Measurements from ENCODE around the gene SHPK.

Gene SHPK

GRCh38 chr17:3622977-3623594 is 13.0 kb downstream of the SHPK start:
- peaks cover 32 to 75% of the 10 kb centered on the region in 2 donors for H3K36me3 ChIP-seq (replicated peaks in 1 of 2; ENCODE audit: control insufficient read depth in 2 of 2, insufficient read depth in 2 of 2, low read length in 2 of 2)
- no peak overlapping the region for H2AFZ ChIP-seq (ENCODE audit: low read length)
- H2BK120ac ChIP-seq (ENCODE audit: low read depth, low read length) = no peak overlapping the region
- no peak for DNase-seq (ENCODE audit: low spot score)
- peak overlapping the region; percentile 30 for H3K9ac ChIP-seq (ENCODE audit: low read depth, low read length, poor library complexity)
- H4K91ac ChIP-seq (ENCODE audit: low read depth, low read length, poor library complexity) = no peak overlapping the region
- H3K14ac ChIP-seq (ENCODE audit: low read length) = no peak overlapping the region
- H3K4ac ChIP-seq (ENCODE audit: low read length) = no peak overlapping the region
- peak overlapping the region; percentile 31 for H3K23ac ChIP-seq (ENCODE audit: low read depth, low read length, poor library complexity)
- no peak overlapping the region for H2BK15ac ChIP-seq (ENCODE audit: low read length)
- H2BK5ac ChIP-seq (ENCODE audit: low read length) = no peak overlapping the region
- H2BK12ac ChIP-seq (ENCODE audit: low read length) = no peak overlapping the region
- H4K8ac ChIP-seq (ENCODE audit: low read depth, low read length) = no peak overlapping the region
- H3K4me3 ChIP-seq (ENCODE audit: low read length in 2 of 2) = no peak overlapping the region
- no CpG with 5 or more reads among the region's 16 CpGs for WGBS, 2 donors (ENCODE audit: extremely low coverage in 2 of 2, insufficient read length in 2 of 2, insufficient replicate concordance in 1 of 2)
- H3K4me2 ChIP-seq (ENCODE audit: insufficient read depth, low read length, poor library complexity, severe bottlenecking) = no peak overlapping the region
- H3K79me1 ChIP-seq (ENCODE audit: low read depth, low read length) = no peaks in the 10 kb centered on the region
- no peak overlapping the region for H3K27ac ChIP-seq (replicated peaks; ENCODE audit: low read length)
- no peak overlapping the region for H3K18ac ChIP-seq (ENCODE audit: low read length)
- peaks cover 0 to 7% of the 10 kb centered on the region in 2 donors for H3K9me3 ChIP-seq (replicated peaks in 1 of 2; ENCODE audit: control insufficient read depth in 2 of 2, insufficient read depth in 1 of 2, low read depth in 1 of 2, low read length in 2 of 2)
- H2AK5ac ChIP-seq (ENCODE audit: low read depth, low read length) = no peak overlapping the region
- no peaks in the 10 kb centered on the region for H3K4me1 ChIP-seq (ENCODE audit: control insufficient read depth in 2 of 2, insufficient read depth in 1 of 2, low read depth in 1 of 2, low read length in 2 of 2)
- H3K27me3 ChIP-seq (ENCODE audit: control insufficient read depth in 3 of 3, insufficient read depth in 3 of 3, low read depth in 1 of 3, low read length in 3 of 3) = no peaks in the 10 kb centered on the region

GRCh38 chr17:3621146-3621720 is 14.8 kb downstream of the SHPK start:
- no CpG with 5 or more reads among the region's 8 CpGs for WGBS, 2 donors (ENCODE audit: extremely low coverage in 2 of 2, insufficient read length in 2 of 2, insufficient replicate concordance in 1 of 2)
- Histone ChIP-seq H3K36me3 (replicated peaks in 1 of 2; ENCODE audit: control insufficient read depth in 2 of 2, insufficient read depth in 2 of 2, low read length in 2 of 2) (peaks cover 37 to 76% of the 10 kb centered on the region in 2 donors), H3K9ac (ENCODE audit: low read depth, low read length, poor library complexity) (no peak overlapping the region), H3K14ac (ENCODE audit: low read length) (no peak overlapping the region), H3K18ac (ENCODE audit: low read length) (no peak overlapping the region), H3K27ac (replicated peaks; ENCODE audit: low read length) (no peak overlapping the region), H4K8ac (ENCODE audit: low read depth, low read length) (no peak overlapping the region), H3K23ac (ENCODE audit: low read depth, low read length, poor library complexity) (no peak overlapping the region), H3K4me2 (ENCODE audit: insufficient read depth, low read length, poor library complexity, severe bottlenecking) (no peak overlapping the region), H3K4me3 (ENCODE audit: low read length in 2 of 2) (no peak overlapping the region), H2BK12ac (ENCODE audit: low read length) (no peak overlapping the region), H3K79me1 (ENCODE audit: low read depth, low read length) (no peaks in the 10 kb centered on the region), H2BK120ac (ENCODE audit: low read depth, low read length) (no peak overlapping the region), H2BK15ac (ENCODE audit: low read length) (no peak overlapping the region), H3K27me3 (ENCODE audit: control insufficient read depth in 3 of 3, insufficient read depth in 3 of 3, low read depth in 1 of 3, low read length in 3 of 3) (no peaks in the 10 kb centered on the region), H2AK5ac (ENCODE audit: low read depth, low read length) (no peak overlapping the region), H3K9me3 (replicated peaks in 1 of 2; ENCODE audit: control insufficient read depth in 2 of 2, insufficient read depth in 1 of 2, low read depth in 1 of 2, low read length in 2 of 2) (peaks cover 4 to 16% of the 10 kb centered on the region in 2 donors), H3K4me1 (ENCODE audit: control insufficient read depth in 2 of 2, insufficient read depth in 1 of 2, low read depth in 1 of 2, low read length in 2 of 2) (no peaks in the 10 kb centered on the region), H2AFZ (ENCODE audit: low read length) (no peak overlapping the region), H4K91ac (ENCODE audit: low read depth, low read length, poor library complexity) (no peak overlapping the region), H3K4ac (ENCODE audit: low read length) (no peak overlapping the region), H2BK5ac (ENCODE audit: low read length) (no peak overlapping the region)
- no peak for DNase-seq (ENCODE audit: low spot score)

- Histone ChIP-seq H2AFZ (ENCODE audit: low read length) (no peak overlapping the region), H3K36me3 (replicated peaks in 1 of 2; ENCODE audit: control insufficient read depth in 2 of 2, insufficient read depth in 2 of 2, low read length in 2 of 2) (peaks cover 28 to 79% of the 10 kb centered on the region in 2 donors), H2BK15ac (ENCODE audit: low read length) (no peak overlapping the region), H3K4me2 (ENCODE audit: insufficient read depth, low read length, poor library complexity, severe bottlenecking) (no peak overlapping the region), H3K9me3 (replicated peaks in 1 of 2; ENCODE audit: control insufficient read depth in 2 of 2, insufficient read depth in 1 of 2, low read depth in 1 of 2, low read length in 2 of 2) (peaks cover 5 to 16% of the 10 kb centered on the region in 2 donors), H3K14ac (ENCODE audit: low read length) (no peak overlapping the region), H3K23ac (ENCODE audit: low read depth, low read length, poor library complexity) (no peak overlapping the region), H3K4me3 (ENCODE audit: low read length in 2 of 2) (peak overlapping the region in 1 of 2 donors; percentile 5), H2BK120ac (ENCODE audit: low read depth, low read length) (no peak overlapping the region), H3K27ac (replicated peaks; ENCODE audit: low read length) (no peak overlapping the region), H3K4ac (ENCODE audit: low read length) (no peak overlapping the region), H3K18ac (ENCODE audit: low read length) (no peak overlapping the region), H3K4me1 (ENCODE audit: control insufficient read depth in 2 of 2, insufficient read depth in 1 of 2, low read depth in 1 of 2, low read length in 2 of 2) (no peaks in the 10 kb centered on the region), H2BK12ac (ENCODE audit: low read length) (no peak overlapping the region), H2AK5ac (ENCODE audit: low read depth, low read length) (no peak overlapping the region), H3K79me1 (ENCODE audit: low read depth, low read length) (peaks cover 3% of the 10 kb centered on the region), H3K9ac (ENCODE audit: low read depth, low read length, poor library complexity) (no peak overlapping the region), H4K8ac (ENCODE audit: low read depth, low read length) (no peak overlapping the region), H4K91ac (ENCODE audit: low read depth, low read length, poor library complexity) (no peak overlapping the region), H2BK5ac (ENCODE audit: low read length) (no peak overlapping the region), H3K27me3 (ENCODE audit: control insufficient read depth in 3 of 3, insufficient read depth in 3 of 3, low read depth in 1 of 3, low read length in 3 of 3) (no peaks in the 10 kb centered on the region)
- no peak for DNase-seq (ENCODE audit: low spot score)
- WGBS, 2 donors (ENCODE audit: extremely low coverage in 2 of 2, insufficient read length in 2 of 2, insufficient replicate concordance in 1 of 2) = no CpG with 5 or more reads among the region's 18 CpGs
Observed at GRCh38 chr17:3615160-3615870, 20.7 kb downstream of the SHPK start.

- Histone ChIP-seq H3K27ac (replicated peaks; ENCODE audit: low read length) (no peak overlapping the region), H2AFZ (ENCODE audit: low read length) (no peak overlapping the region), H3K23ac (ENCODE audit: low read depth, low read length, poor library complexity) (no peak overlapping the region), H3K36me3 (replicated peaks in 1 of 2; ENCODE audit: control insufficient read depth in 2 of 2, insufficient read depth in 2 of 2, low read length in 2 of 2) (peaks cover 44 to 83% of the 10 kb centered on the region in 2 donors), H3K27me3 (ENCODE audit: control insufficient read depth in 3 of 3, insufficient read depth in 3 of 3, low read depth in 1 of 3, low read length in 3 of 3) (no peaks in the 10 kb centered on the region), H3K9me3 (replicated peaks in 1 of 2; ENCODE audit: control insufficient read depth in 2 of 2, insufficient read depth in 1 of 2, low read depth in 1 of 2, low read length in 2 of 2) (peaks cover 5 to 10% of the 10 kb centered on the region in 2 donors), H2BK120ac (ENCODE audit: low read depth, low read length) (no peak overlapping the region), H4K91ac (ENCODE audit: low read depth, low read length, poor library complexity) (no peak overlapping the region), H3K9ac (ENCODE audit: low read depth, low read length, poor library complexity) (no peak overlapping the region), H3K4ac (ENCODE audit: low read length) (no peak overlapping the region), H3K4me2 (ENCODE audit: insufficient read depth, low read length, poor library complexity, severe bottlenecking) (no peak overlapping the region), H3K18ac (ENCODE audit: low read length) (no peak overlapping the region), H3K4me3 (ENCODE audit: low read length in 2 of 2) (no peak overlapping the region), H2BK12ac (ENCODE audit: low read length) (no peak overlapping the region), H3K14ac (ENCODE audit: low read length) (no peak overlapping the region), H2AK5ac (ENCODE audit: low read depth, low read length) (no peak overlapping the region), H4K8ac (ENCODE audit: low read depth, low read length) (no peak overlapping the region), H2BK5ac (ENCODE audit: low read length) (no peak overlapping the region), H3K4me1 (ENCODE audit: control insufficient read depth in 2 of 2, insufficient read depth in 1 of 2, low read depth in 1 of 2, low read length in 2 of 2) (no peaks in the 10 kb centered on the region), H2BK15ac (ENCODE audit: low read length) (no peak overlapping the region), H3K79me1 (ENCODE audit: low read depth, low read length) (peaks cover 3% of the 10 kb centered on the region)
- no peak for DNase-seq (ENCODE audit: low spot score)
- no CpG with 5 or more reads among the region's 6 CpGs for WGBS, 2 donors (ENCODE audit: extremely low coverage in 2 of 2, insufficient read length in 2 of 2, insufficient replicate concordance in 1 of 2)
Observed at GRCh38 chr17:3613124-3613523, 22.9 kb downstream of the SHPK start.

Data from neuronal stem cell (in vitro differentiated cells).